Measurements from ENCODE around the gene PLXNA4. TPM values are rescaled to one million over a fixed set of nuclear protein-coding genes. Genes with fewer than 3 reads are reported as not detected.

Gene PLXNA4
- polyA plus RNA-seq, 1 donor (not counting 4 experiments of a cell fraction or from before 2014, with no cell fraction given) = 0.01 TPM

DNA sequence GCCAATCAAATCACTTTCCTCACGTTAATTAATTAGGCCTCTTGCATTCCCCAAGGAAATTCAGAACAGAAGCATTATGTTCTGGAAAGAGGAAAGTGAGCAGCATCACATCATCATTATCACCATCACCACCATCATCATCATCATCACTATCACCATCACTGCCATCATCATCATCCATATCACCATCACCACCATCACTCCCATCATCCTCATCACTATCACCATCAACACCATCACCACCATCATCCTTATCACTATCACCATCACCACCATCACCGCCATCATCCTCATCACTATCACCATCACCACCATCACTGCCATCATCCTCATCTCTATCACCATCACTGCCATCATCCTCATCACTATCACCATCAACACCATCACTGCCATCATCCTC is 31.4 kb upstream of the PLXNA4 start:
- Histone ChIP-seq H3K4me2 (ENCODE audit: control insufficient read depth, extremely low read depth, insufficient read depth, low read depth, low read length) (no peak overlapping the region), H3K79me2 (ENCODE audit: control insufficient read depth, insufficient read depth, low read length) (no peaks in the 10 kb centered on the region), H3K9me1 (ENCODE audit: control insufficient read depth, extremely low read depth, insufficient read depth, low read length) (no peaks in the 10 kb centered on the region), H3K27me3 (ENCODE audit: control insufficient read depth, extremely low read depth, insufficient read depth, low read length) (no peaks in the 10 kb centered on the region), H3K4me1 (ENCODE audit: control insufficient read depth, extremely low read depth, insufficient read depth, low read length) (no peaks in the 10 kb centered on the region), H4K20me1 (ENCODE audit: control insufficient read depth, extremely low read depth, insufficient read depth, low read length) (no peaks in the 10 kb centered on the region), H3K9me3 (ENCODE audit: control insufficient read depth, low read depth, low read length) (no peaks in the 10 kb centered on the region), H3K4me3 (ENCODE audit: control insufficient read depth in 2 of 3, extremely low read depth in 1 of 3, insufficient read depth in 2 of 3, low read depth in 1 of 3, low read length in 3 of 3) (no peak overlapping the region), H3K9ac (ENCODE audit: control insufficient read depth, extremely low read depth, insufficient read depth, low read length) (no peak overlapping the region), H2AFZ (ENCODE audit: control insufficient read depth, low read length) (no peak overlapping the region), H3K27ac (ENCODE audit: control insufficient read depth, insufficient read depth, low read length) (no peak overlapping the region), H3K36me3 (ENCODE audit: control insufficient read depth in 2 of 2, extremely low read depth in 1 of 2, insufficient read depth in 2 of 2, low read length in 2 of 2) (no peaks in the 10 kb centered on the region)
- dilution Hi-C loops (cut with MboI; ENCODE audit: extremely low pct_ligation_motif_present, low sequenced_read_pairs) = no loop called here
- TF ChIP-seq EZH2 (IDR thresholded peaks at IDR 0.05; ENCODE audit: low read length) = no peak
- TF ChIP-seq, protein P1, sequence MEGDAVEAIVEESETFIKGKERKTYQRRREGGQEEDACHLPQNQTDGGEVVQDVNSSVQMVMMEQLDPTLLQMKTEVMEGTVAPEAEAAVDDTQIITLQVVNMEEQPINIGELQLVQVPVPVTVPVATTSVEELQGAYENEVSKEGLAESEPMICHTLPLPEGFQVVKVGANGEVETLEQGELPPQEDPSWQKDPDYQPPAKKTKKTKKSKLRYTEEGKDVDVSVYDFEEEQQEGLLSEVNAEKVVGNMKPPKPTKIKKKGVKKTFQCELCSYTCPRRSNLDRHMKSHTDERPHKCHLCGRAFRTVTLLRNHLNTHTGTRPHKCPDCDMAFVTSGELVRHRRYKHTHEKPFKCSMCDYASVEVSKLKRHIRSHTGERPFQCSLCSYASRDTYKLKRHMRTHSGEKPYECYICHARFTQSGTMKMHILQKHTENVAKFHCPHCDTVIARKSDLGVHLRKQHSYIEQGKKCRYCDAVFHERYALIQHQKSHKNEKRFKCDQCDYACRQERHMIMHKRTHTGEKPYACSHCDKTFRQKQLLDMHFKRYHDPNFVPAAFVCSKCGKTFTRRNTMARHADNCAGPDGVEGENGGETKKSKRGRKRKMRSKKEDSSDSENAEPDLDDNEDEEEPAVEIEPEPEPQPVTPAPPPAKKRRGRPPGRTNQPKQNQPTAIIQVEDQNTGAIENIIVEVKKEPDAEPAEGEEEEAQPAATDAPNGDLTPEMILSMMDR (optimal IDR thresholded peaks at IDR 0.05 in 1 of 3, IDR thresholded peaks at IDR 0.05 in 1 of 3, conservative IDR thresholded peaks at IDR 0.05 in 1 of 3; ENCODE audit: extremely low read depth in 1 of 3, insufficient read depth in 2 of 3, low read length in 3 of 3) = no peak
- DNase-seq (ENCODE audit: low read depth, low spot score) = no peak
- no peak for FAIRE-seq

DNA sequence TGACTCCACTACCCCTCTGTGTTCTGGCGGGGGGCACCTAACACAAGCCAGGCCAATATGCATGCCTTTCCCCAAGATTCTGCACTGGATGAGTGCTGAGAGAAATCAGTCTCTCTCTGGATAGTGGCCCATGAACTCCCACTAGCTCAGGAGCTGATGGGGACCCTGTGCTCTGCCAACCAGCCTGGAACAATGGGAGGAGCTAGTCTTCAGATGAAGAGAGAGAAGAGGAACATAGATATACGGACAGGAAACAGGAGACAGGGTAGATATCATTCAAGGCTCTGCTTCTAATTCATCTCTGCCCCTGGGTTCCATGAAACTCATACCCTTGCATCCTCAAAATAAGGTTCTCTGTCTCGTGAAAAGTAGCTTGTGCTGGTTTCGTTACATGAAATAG is 27.9 kb upstream of the PLXNA4 start:
- FAIRE-seq = no peak
- no peaks in the 10 kb centered on the region for H4K20me1 ChIP-seq (ENCODE audit: control insufficient read depth, extremely low read depth, insufficient read depth, low read length)
- dilution Hi-C loops (cut with MboI; ENCODE audit: extremely low pct_ligation_motif_present, low sequenced_read_pairs) = no loop called here
- no peak for DNase-seq (ENCODE audit: low read depth, low spot score)
- H2AFZ ChIP-seq (ENCODE audit: control insufficient read depth, low read length) = no peak overlapping the region
- H3K36me3 ChIP-seq (ENCODE audit: control insufficient read depth in 2 of 2, extremely low read depth in 1 of 2, insufficient read depth in 2 of 2, low read length in 2 of 2) = no peaks in the 10 kb centered on the region
- no peaks in the 10 kb centered on the region for H3K9me1 ChIP-seq (ENCODE audit: control insufficient read depth, extremely low read depth, insufficient read depth, low read length)
- H3K9ac ChIP-seq (ENCODE audit: control insufficient read depth, extremely low read depth, insufficient read depth, low read length) = no peak overlapping the region
- H3K4me2 ChIP-seq (ENCODE audit: control insufficient read depth, extremely low read depth, insufficient read depth, low read depth, low read length) = no peak overlapping the region
- H3K9me3 ChIP-seq (ENCODE audit: control insufficient read depth, low read depth, low read length) = no peaks in the 10 kb centered on the region
- H3K27me3 ChIP-seq (ENCODE audit: control insufficient read depth, extremely low read depth, insufficient read depth, low read length) = no peaks in the 10 kb centered on the region
- no peak overlapping the region for H3K4me3 ChIP-seq (ENCODE audit: control insufficient read depth in 2 of 3, extremely low read depth in 1 of 3, insufficient read depth in 2 of 3, low read depth in 1 of 3, low read length in 3 of 3)
- no peaks in the 10 kb centered on the region for H3K4me1 ChIP-seq (ENCODE audit: control insufficient read depth, extremely low read depth, insufficient read depth, low read length)
- TF ChIP-seq, protein P1 (optimal IDR thresholded peaks at IDR 0.05 in 1 of 3, IDR thresholded peaks at IDR 0.05 in 1 of 3, conservative IDR thresholded peaks at IDR 0.05 in 1 of 3; ENCODE audit: extremely low read depth in 1 of 3, insufficient read depth in 2 of 3, low read length in 3 of 3) = no peak
- TF ChIP-seq EZH2 (IDR thresholded peaks at IDR 0.05; ENCODE audit: low read length) = no peak
- H3K79me2 ChIP-seq (ENCODE audit: control insufficient read depth, insufficient read depth, low read length) = no peaks in the 10 kb centered on the region
- H3K27ac ChIP-seq (ENCODE audit: control insufficient read depth, insufficient read depth, low read length) = no peak overlapping the region

All from keratinocyte (primary cell).